ENCODE results near the gene VPS37C.
"Not testable (repeated sequence)": the region's sequence is repeated elsewhere in the genome, so short reads cannot be mapped to it uniquely, and the experiment has no call there.

Gene VPS37C

DNA sequence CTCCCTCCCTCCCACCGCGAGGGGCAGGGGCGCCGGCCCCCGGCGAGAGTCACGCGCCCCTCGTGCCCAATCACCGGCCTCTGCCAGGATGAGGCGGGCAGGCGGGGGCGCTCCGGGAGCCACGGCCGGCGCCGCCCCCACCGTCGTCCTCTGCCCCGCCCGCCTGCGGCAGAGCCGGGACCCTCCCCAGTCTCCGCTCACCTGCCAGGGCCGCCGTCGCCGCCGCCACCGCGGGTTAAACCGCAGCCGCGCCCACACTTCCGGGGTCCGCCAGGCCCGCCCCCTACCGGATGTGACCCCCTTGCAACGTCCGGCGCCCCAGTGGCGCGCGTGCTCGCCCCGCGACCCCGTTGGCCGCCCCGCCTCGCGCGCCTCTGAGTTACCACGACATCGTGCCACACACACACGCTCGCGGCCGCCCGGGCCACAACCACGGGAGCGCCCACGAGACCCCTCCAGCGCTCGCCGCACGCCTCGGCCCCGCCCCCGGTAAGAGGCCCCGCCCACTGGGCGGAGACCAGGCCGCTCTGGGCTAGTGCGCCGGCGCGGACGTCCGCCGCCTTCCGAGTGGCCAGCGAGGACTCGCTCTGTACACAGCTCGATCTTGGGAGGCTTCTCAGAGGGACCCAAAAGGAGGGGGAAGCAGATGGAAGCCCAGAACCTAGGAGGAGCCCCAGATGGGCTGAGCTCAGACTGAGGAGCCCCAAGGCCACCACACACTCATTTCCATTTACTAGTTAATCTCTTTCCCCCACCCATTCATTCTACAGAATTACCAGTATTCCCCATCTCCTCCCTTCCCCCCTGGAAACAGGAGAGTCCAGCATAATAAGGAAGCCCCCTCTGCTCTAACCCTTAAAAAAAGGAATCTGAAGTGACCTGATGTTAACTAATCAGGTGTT lies at the start of gene VPS37C:
Gene VPS37C (minus strand): TSS at position 237 of the 902 bp plus-strand sequence. CDS start 22,597 bp downstream, outside the sequence.
- DNase-seq, result peak; percentile 75

DNA sequence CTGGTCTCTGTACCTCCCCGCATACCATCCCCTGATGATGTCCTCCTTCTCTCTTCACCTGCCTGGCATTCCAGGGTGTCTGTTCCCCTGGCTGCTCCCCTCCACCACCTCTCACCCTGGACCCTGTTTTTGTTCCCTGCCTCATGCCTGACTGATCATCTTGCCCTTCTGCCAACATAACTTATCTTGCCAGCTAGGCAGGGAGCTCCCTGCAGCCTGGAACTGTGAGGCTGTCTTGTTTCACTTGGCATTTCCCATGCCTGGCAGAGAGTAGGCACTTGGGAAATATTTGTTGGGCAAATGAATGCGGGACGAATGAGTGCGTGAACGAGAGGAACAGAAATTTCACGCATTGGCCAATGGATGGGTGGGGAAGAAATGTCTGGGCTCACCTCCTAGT lies 49.4 kb upstream of the VPS37C start:
- DNase-seq, result not testable (repeated sequence)

DNA sequence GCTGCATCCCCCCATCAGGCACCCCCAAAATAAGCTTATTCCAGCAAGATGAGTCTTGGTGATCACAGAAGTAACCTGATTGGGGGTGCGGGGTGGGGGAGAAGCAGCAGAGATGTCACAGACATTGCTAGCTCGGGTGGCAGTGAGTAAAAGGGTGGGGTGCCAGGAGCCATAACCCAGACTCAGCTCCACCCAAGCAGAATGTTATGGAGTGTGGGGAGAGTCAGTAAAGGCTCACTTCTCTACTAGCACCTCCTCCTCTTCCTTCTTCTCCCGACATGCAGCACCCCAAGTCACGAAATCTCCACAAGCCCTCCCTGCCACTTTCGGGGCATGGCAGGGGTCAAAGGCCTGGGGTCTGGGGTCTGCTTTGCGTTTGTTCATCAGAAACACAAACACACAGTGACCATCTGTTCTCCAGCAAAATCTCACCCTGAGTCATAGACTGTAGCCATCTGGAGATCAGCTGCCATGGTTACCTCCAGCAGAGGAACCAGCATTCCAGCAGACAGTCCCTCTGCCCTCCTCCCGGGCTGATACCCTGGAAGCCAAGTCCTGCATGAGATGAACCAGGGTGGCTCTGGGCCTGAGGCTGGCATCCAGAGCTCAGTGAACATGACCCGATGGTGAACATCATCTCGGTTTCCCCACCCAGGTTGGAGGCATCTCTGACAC lies 46.5 kb upstream of the VPS37C start:
- DNase-seq, result not testable (repeated sequence)

DNA sequence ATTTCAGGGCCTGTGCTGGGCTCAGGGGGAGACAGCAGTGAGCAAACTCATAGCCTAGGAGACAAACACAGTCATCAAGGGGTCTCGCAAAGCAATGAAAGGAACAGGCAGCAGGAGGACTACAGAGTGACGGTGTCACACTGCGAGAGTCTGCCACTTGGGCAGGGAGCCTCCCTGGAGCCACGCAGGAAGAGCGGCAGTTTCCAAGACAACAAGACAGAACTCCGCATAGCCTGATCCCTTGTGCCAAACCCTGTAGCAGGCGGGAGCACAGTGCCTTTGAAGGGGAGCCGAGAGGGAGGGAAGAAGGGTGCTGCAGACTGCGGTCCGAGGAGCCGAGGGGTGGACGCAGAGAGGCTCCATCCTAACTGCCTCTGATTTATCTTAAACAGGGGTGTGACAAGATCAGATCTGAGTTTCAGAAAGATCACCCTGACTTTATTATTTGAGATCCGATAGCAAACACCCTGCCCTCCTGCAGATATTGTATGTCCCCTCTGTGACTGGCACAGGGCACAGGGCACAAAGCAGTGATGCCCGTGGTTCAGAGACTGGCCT lies 43.4 kb upstream of the VPS37C start:
- not testable (repeated sequence) for DNase-seq

DNA sequence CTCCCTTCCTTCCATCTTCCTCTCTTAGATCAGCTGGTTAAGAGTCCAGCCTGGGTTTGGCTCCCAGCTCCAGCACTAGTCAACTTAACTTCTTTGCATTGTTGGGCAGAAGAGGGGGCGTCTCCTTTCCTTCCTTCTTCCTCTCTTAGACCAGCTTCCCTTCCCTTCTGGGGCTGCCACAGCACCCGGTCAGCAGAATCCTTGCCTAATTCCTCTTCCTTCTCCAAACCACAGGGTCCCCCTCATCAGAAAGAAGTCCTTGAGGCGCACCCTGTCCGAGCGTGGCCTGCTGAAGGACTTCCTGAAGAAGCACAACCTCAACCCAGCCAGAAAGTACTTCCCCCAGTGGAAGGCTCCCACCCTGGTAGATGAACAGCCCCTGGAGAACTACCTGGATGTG lies 42.6 kb upstream of the VPS37C start:
- not testable (repeated sequence) for DNase-seq

DNA sequence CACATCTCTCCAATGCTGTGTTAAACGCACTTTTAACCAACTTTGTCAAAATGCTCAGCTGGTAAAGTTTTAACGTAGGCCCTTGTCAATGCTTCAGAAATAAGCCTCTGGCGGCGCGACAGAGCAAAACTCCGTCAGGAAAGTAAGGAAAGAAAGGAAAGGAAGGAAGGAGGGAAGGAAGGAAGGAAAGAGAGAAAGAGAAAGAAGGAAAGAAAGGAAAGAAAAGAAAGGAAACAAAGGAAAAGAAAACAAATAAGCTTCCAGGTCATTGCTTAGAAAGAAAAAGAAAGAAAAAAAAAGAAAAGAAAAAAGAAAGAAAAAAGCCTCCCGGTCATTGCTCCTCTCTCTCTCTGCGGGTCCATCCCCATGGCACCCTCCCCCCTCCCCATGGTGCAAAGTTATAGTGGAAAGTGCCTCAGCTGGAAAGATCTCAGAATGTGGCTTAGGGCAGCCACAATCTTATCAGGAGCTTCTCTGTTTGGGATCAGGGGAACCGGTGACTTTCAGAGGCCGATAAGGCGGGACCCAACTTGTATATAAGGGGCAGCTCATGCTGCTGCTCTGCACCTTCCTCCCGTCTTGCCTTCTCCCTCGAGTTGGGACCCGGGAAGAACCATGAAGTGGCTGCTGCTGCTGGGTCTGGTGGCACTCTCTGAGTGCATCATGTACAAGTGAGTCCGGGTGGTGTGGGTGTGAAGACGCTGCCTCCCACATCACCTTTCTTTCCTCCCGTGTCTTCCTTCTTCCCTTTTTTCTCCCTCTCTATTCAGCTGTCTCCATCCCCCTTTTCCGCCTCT lies 41.9 kb upstream of the VPS37C start, which contains the start of gene PGA3:
Gene PGA3 (plus strand): TSS at position 566 of the 797 bp plus-strand sequence. CDS start 50 bp downstream, at position 616.
- DNase-seq, result not testable (repeated sequence)

DNA sequence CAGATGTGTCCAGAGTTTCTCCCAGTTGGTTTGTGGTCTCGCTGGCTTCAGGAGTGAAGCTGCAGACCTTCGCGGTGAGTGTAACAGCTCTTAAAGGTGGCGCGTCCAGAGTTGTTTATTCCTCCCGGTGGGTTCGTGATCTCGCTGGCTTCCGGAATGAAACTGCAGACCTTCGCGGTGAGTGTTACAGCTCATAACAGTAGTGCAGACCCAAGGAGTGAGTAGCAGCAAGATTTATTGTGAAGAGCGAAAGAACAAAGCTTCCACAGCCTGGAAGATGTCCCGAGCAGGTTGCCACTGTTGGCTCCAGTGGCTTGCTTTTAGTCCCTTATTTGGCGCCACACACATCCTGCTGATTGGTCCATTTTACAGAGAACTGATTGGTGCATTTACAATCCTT lies 40.2 kb upstream of the VPS37C start:
- no peak for DNase-seq

DNA sequence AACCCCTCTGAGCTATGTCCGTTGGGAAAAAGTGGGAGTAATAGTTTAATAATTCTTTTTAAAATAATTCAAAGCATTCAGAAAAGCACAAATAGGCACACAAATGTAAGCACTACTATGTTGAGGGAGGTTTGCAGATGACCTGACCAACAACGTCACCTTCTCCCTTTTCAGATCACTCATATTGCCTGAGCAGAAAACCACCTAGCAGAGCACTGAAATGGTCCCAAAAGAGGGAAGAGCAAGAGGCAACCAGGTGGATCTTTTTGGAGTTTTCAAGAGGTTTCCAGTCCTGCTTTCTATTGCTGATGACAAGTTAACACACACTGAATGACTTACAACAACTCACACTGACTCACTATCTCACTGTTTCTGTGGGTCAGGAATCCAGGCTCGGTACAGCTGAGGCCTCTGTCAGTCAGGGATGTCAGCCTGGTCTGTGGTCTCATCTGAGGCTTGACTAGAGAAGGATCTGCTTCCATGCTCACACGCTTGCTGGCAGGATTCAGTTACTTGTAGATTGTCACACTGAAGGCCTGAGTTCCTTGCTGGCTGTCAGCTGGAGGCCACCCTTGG lies 37.8 kb upstream of the VPS37C start:
- no peak for DNase-seq

DNA sequence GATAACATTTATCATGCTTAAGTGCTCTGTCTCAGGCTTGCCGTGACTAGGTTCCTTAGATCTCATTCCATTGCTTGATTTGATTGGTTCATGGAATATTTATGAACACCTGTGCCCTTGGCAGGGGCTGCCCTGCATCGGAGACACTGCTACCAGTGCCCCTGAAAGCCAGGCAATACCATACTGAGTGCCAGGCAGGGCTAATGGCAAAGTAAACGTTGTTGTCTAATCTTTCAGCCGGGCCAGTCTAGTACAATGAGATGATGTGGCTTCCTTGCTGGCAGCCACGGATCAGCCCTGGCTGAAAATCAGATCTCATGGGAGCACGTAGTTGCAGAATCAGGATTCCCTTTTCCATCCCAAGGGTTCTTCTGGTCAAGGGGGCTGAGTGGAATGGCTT lies 37.1 kb upstream of the VPS37C start:
- DNase-seq, result no peak

DNA sequence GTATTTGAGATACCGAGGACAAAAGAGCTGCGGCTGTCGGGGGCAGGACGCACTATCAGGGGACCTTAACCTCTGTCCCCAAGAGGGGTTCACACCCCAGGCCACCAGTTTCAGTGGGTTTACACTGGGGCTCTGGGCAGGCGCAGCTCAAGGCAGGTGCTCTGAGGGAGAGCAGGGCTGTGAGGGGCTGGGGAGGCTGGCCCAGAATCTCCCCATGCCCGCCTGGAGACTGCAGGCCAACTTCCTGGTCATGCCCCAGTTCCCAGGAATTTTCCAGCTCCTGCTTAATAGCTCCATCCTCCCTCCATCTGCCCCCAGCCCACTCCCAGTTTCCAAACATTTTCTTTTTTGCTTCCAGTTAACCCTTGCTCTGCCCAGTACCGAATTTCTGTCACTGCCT lies 34.5 kb upstream of the VPS37C start:
- DNase-seq, result no peak

DNA sequence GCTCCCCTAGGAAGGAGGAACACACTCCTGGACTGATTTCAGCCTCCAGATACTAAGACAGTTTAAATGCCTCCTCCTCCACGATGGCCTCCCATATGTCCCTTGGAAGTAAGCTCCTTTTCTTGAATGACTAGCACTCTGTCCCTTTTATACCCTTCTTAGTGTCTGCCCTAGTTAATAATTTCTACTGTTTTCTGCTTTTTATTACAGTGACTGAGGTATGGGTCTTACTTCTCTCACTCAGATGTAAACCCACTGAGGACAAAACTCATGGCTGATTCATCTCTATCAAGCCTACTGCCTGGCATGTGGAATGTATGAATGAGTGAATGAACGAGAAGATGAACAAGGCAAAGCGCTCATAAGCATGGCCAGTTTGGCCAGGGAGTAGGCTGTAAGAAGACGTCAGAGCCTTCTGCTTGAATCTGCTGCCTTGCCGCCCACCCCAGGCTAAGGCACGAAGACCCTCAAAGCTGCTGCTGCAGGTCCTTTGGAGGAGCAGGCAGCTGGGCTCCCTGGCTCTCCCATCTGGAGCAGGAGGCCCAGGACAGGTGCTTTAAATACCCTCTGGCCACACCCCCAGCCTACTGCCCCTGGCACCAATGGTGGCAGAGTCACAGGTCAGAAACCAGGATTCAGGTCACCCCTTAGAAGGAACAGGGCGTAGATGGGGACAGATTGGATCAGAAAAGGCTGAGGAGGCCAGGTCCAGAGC lies 33.9 kb upstream of the VPS37C start:
- no peak for DNase-seq

DNA sequence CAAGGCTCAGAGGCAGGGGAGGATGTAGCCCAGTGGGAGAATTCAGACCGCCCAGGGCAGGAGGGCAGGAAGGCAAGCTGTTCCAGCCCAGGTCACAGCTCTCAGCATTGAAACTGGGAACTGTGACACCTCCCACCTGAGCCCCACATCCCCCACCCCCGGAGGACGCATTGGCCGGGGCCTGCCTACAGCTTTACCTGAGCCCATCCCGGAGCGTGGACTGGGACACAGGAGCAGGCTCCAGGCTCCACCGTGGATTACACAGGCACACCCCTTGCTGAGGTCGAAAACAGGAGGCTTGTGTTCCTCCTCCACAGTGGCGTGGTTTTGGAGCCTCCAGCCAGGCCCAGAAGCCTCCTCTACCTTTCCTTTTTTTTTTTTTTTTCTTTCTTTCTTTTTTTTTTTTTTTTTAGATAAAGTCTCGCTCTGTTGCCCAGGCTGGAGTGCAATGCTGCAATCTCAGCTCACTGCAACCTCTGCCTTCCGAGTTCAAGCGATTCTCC lies 33.0 kb upstream of the VPS37C start:
- no peak for DNase-seq

DNA sequence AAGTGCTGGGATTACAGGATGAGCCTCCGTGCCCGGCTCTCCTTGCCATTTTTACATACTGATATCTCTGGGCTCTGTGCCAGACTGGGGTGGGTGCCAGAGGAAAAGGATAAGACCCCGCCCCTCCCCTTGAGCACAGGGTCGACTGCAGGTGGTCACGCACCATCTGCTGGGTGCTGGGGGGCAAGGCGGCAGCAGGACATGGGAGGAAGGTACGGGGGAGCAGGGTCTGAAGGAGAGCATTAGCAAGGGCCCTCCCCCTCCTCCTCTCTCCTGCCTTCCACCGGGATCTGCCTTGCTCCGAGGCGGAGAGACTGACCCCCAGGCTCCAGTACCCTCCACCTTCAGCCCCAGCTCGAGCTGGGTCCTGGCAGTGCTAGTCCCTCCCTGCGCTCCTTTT lies 32.4 kb upstream of the VPS37C start:
- no peak for DNase-seq

DNA sequence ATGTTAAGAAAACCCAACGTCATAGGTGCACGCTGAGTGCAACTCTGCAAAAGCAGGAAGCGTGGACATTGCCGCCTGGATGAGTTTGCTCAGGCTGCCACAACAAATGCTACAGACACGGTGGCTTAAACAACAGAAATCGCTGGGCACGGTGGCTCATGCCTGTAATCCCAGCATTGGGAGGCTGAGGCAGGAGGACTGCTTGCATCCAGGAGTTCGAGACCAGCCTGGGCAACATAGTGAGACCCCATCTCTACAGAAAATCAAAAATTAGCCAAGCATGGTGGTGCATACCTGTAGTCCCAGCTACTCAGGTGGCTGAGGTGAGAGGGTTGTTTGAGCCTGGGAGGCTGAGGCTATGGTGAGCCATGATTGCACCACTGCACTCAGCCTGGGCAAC lies 28.7 kb upstream of the VPS37C start:
- DNase-seq, result no peak

DNA sequence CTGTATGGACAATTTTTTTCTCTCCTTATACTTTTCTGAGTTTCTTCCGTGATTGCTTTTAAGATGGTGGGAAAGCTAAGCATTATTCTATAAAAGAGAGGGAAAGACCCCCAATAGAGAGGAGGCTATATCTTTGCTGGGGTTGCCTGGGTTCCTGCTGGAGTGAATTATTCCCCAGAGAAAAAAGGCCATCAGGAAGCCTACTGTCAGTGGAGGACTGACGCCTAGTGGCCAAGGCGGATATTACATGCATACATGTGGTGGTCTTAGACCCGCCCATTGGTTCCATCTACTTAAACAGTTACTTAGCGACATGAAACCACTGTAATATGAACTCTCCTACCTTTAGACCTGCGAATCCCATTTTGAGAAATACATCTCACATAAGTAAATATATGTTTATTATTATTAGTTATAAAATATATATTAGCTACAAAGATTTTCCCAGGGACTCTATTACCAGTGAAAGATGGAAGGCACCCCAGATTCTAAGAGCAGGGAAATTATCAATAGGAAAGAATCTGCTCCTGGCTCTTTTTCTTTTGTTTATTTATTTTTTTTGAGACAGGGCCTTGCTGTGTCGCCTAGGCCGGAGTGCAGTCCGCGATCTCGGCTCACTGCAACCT lies 26.4 kb upstream of the VPS37C start:
- DNase-seq, result peak; percentile 77

DNA sequence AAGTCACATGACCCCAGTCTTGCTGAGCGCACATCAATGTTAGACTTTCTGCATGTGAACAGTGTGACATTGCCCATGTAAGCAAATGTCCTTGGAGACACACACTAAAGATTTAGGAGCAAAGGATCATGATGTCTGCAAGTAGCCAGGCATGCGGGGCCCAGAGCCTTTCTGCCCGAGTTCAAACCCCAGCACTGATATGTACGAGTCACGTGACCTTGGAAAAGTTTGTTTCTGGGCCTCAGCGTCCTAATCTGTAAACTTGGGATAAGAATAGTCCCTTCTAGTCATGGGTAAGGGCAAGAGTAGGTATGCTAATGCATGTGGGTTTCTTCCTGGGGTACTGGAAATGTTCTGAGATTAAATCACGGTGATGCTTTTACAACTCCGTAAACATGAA lies 25.3 kb upstream of the VPS37C start:
- no peak for DNase-seq

DNA sequence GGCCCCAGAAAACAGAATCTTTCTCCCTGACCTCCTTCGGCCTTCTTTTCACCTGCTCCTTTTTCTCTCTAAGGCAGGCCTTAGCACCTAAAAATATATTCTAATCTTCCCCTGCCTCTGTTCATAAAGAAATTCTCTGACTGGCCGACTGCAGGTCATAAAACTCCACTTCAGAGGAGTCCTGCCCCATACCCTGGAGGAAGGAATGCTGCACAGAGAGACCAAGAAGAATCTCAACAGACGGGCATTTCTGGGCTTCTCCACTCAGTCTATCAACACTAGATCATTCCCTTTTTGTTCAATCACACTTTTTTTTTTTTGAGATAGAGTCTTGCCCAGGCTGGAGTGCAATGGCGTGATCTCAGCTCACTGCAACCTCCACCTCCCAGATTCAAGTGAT lies 22.4 kb upstream of the VPS37C start:
- DNase-seq, result no peak

DNA sequence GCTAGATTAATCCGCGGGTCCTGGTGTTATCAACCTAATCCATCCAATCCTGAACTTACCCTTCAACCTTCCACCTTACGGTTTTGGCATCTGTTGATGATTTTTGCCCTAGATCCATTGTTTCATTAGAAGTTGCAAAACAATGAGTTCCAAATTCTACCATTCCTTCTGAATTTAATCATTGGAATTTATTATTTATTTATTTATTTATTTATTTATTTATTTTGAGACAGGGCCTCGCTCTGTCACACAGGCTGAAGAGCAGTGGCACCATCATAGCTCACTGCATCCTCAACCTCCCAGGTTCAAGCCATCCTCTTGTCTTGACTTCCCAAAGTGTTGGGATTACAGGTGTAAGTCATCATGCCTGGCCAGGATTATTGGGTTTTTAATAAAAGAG lies 20.3 kb upstream of the VPS37C start:
- no peak for DNase-seq

DNA sequence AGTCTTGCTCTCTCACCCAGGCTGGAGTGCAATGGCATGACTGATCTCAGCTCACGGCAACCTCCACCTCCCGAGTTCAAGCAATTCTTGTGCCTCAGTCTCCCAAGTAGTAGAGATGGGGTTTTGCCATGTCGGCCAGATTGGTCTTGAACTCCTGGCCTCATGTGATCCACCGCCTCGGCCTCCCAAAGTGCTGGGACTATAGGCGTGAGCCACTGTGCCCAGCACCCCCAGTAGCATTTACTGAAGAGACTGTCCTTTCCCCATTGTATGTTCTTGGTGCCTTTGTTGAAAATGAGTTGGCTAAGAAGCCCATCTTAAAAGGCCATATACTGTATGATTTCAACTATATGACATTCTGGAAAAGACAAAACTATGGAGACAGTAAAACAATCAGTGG lies 19.0 kb upstream of the VPS37C start:
- not testable (repeated sequence) for DNase-seq

DNA sequence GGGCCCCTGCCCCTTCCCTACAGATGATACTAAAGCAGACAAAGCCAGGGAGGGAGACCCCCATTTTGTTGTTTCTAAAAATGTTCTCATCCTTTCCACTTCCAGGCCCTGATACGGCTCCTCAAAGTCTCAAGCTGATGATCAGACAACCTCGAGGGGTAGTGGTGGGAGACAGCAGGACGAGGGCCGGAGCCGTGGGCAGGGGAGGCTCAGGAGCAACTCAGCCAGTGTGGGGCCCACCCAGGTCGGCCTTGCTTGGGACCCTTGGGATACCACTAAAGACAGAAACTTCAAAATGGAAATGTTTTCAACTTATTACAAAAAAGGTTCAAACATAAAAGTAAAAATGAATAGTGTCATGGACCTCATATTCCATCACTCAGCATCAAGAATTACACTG lies 15.2 kb upstream of the VPS37C start:
- DNase-seq, result no peak

DNA sequence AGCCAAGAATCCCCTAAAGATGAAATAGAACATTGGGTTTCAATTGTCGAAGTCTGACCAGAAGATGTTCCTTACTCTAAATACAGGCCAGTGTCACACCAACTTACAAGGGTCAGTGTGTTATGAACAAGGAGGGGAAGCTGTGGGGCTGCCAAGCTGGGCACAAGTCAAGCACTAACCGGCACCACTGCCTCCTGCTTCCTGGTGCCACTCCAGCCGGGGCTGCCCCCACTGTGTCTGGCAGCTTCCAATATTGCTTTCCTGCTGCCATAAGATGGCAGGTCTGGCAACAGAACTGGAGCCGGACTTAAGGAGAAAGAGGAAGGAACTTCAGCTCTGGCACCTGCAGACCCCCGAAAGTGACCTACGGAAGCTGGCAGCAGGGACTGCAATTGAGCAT lies 13.7 kb upstream of the VPS37C start:
- no peak for DNase-seq
